Measurements from ENCODE around the gene KLHL25.
A peak's percentile ranks its signal among the peaks of the same experiment; 100 is the strongest.

Gene KLHL25

DNA sequence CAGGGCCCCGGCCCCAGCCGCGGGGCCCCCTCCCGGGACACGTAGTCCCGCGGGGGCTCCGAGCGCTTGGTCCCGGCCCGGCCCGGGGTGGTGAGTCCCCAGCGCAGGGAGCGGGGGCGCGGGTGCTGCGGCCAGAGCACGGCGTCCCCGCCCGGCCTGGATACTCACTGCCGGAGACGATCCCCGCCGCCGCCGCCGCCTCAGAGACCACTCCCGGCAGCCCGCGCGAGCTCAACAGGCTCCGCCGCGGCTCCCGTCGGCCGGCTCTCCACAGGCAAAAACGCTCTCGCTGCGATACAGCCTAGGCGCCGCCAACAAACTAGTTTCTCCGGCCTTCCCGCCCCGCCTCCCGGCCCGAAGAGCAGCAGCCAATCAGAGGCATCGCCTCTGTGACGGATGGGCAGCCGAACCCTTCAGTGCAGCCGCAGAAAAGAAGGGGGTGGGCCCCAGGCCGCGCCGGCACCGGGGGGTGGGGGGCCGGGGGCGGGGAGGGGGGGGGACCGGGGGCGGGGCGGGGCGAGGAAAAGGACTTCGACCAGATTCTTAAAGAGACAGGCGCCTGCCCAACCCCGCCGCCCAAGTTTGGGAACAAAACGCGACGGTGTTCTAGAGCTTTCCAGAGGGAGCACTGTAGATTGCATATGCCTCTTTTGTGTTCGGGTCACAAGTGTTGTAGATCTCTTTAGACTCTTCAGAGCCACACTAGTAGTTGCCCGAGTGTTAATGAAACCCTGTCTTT is at the start of gene KLHL25:
Gene KLHL25, minus strand, starts transcription at position 328 of the 739 bp plus-strand sequence. CDS start 25,115 bp downstream, outside the sequence.
- H3K9ac ChIP-seq (ENCODE audit: low read length in 2 of 2), result peak within 1 kb of the TSS; percentile 77 to 78
- H3K9me3 ChIP-seq (ENCODE audit: control insufficient read depth in 2 of 2, low read length in 2 of 2), result no peaks in the 10 kb centered on the region
- peak within 1 kb of the TSS; percentile 86 to 87 for H3K4me3 ChIP-seq (ENCODE audit: low read length in 2 of 2)
- peaks cover 7% of the 10 kb centered on the region for H3K4me1 ChIP-seq (ENCODE audit: control insufficient read depth, insufficient read depth, low read length)
- no peaks in the 10 kb centered on the region for H3K27me3 ChIP-seq (ENCODE audit: control insufficient read depth in 1 of 2, insufficient read depth in 2 of 2, low read length in 2 of 2)
- no peaks in the 10 kb centered on the region for H3K36me3 ChIP-seq (ENCODE audit: control insufficient read depth in 2 of 2, insufficient read depth in 2 of 2, low read length in 2 of 2)
- H3K27ac ChIP-seq (ENCODE audit: low read length), result peak within 1 kb of the TSS; percentile 78

DNA sequence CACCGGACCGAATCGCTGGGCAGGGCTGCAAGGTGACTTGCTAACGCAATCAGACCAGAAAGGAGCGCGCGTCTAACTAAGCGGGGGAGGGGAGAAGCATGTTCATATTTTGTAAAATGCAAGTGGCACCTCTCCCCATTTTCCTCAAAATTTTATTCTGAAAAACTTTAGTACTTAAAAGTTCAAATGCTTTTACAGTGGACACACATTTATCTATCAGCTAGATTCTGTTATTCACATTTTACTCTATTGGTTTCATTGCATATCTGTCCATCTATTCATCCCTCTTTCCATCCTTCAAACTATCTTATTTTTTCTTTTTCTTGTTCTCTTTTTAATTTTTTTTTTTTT is 46.1 kb upstream of the KLHL25 start:
- Histone ChIP-seq H3K9me3 (ENCODE audit: control insufficient read depth in 2 of 2, low read length in 2 of 2) (no peaks in the 10 kb centered on the region), H3K4me3 (ENCODE audit: low read length in 2 of 2) (peak overlapping the region; percentile 35 to 73), H3K27me3 (ENCODE audit: control insufficient read depth in 1 of 2, insufficient read depth in 2 of 2, low read length in 2 of 2) (peaks cover 0 to 9% of the 10 kb centered on the region in 2 donors), H3K9ac (ENCODE audit: low read length in 2 of 2) (no peak overlapping the region), H3K27ac (ENCODE audit: low read length) (no peak overlapping the region), H3K36me3 (ENCODE audit: control insufficient read depth in 2 of 2, insufficient read depth in 2 of 2, low read length in 2 of 2) (no peaks in the 10 kb centered on the region), H3K4me1 (ENCODE audit: control insufficient read depth, insufficient read depth, low read length) (peaks cover 9% of the 10 kb centered on the region)

DNA sequence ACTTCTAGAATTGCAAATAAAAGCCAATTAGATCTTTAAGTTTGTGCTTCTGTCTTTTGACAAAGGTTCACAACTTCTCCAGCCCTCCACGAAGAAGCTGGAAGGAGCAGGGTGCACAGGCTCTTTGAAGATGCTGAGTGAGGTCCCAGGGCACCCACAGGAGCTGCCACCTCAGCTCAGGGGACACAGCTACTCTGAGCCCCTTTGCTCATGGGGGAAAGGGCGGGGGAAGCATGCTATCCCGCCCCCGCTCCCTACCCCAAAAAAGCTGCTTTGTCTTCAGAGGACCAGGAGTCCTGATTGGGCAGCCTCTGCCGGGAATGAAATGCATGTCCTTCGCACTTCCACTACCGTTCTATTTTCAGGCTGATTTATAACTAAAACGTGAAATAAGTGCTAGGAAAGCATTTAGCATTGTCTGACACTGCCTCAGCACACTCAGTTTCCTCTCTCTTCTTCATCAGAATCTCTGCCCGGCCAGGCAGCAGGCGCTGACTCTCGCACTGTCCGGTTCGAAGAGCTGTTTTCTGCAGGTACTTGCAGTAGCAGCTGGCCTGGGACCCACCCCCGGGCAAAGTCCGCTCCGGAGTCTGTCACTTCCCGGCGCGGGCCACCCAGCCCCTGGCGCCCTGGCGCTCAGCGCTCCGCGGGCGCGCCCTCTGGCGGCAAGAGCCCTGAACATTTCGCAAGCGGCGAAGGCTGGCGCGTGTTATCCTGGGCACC is 45.5 kb upstream of the KLHL25 start:
- H3K27me3 ChIP-seq (ENCODE audit: control insufficient read depth in 1 of 2, insufficient read depth in 2 of 2, low read length in 2 of 2), result peaks cover 0 to 9% of the 10 kb centered on the region in 2 donors
- H3K9ac ChIP-seq (ENCODE audit: low read length in 2 of 2), result no peak overlapping the region
- H3K4me1 ChIP-seq (ENCODE audit: control insufficient read depth, insufficient read depth, low read length), result peaks cover 9% of the 10 kb centered on the region
- no peaks in the 10 kb centered on the region for H3K36me3 ChIP-seq (ENCODE audit: control insufficient read depth in 2 of 2, insufficient read depth in 2 of 2, low read length in 2 of 2)
- H3K4me3 ChIP-seq (ENCODE audit: low read length in 2 of 2), result peak overlapping the region; percentile 35 to 73
- no peak overlapping the region for H3K27ac ChIP-seq (ENCODE audit: low read length)
- H3K9me3 ChIP-seq (ENCODE audit: control insufficient read depth in 2 of 2, low read length in 2 of 2), result no peaks in the 10 kb centered on the region

GRCh38 chr15:85839643-85840042 is 44.9 kb upstream of the KLHL25 start:
- H3K4me3 ChIP-seq (ENCODE audit: low read length in 2 of 2), result no peak overlapping the region
- H3K9me3 ChIP-seq (ENCODE audit: control insufficient read depth in 2 of 2, low read length in 2 of 2), result no peaks in the 10 kb centered on the region
- no peak overlapping the region for H3K27ac ChIP-seq (ENCODE audit: low read length)
- peaks cover 9% of the 10 kb centered on the region for H3K4me1 ChIP-seq (ENCODE audit: control insufficient read depth, insufficient read depth, low read length)
- peaks cover 0 to 9% of the 10 kb centered on the region in 2 donors for H3K27me3 ChIP-seq (ENCODE audit: control insufficient read depth in 1 of 2, insufficient read depth in 2 of 2, low read length in 2 of 2)
- H3K9ac ChIP-seq (ENCODE audit: low read length in 2 of 2), result no peak overlapping the region
- no peaks in the 10 kb centered on the region for H3K36me3 ChIP-seq (ENCODE audit: control insufficient read depth in 2 of 2, insufficient read depth in 2 of 2, low read length in 2 of 2)

- Histone ChIP-seq H3K27me3 (ENCODE audit: control insufficient read depth in 1 of 2, insufficient read depth in 2 of 2, low read length in 2 of 2) (peaks cover 0 to 9% of the 10 kb centered on the region in 2 donors), H3K27ac (ENCODE audit: low read length) (no peak overlapping the region), H3K4me1 (ENCODE audit: control insufficient read depth, insufficient read depth, low read length) (peaks cover 9% of the 10 kb centered on the region), H3K36me3 (ENCODE audit: control insufficient read depth in 2 of 2, insufficient read depth in 2 of 2, low read length in 2 of 2) (no peaks in the 10 kb centered on the region), H3K9me3 (ENCODE audit: control insufficient read depth in 2 of 2, low read length in 2 of 2) (no peaks in the 10 kb centered on the region), H3K4me3 (ENCODE audit: low read length in 2 of 2) (no peak overlapping the region), H3K9ac (ENCODE audit: low read length in 2 of 2) (no peak overlapping the region)
These were observed 43.9 kb upstream of the KLHL25 start for GRCh38 chr15:85838655-85839054.

DNA sequence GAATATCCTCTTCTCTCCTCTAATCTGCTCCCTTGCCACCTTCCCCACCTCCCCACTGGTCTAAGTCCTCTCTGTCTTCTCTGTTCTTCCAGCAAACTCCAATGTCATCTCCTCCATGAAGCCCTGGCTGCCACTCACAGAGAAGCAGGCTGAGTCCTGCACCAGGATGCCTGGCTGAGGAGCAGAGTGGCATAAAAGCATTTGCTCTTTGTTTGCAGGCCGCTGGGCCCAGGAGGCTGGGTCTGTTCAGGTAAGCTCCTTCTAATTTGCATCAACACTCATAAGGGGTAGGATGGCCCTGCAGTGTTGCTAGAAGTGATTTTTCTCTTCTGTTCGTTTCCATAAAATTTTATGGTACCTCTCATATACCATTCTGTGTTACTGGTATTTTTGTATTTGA is 43.2 kb upstream of the KLHL25 start:
- Histone ChIP-seq H3K9ac (ENCODE audit: low read length in 2 of 2) (no peak overlapping the region), H3K27ac (ENCODE audit: low read length) (no peak overlapping the region)

DNA sequence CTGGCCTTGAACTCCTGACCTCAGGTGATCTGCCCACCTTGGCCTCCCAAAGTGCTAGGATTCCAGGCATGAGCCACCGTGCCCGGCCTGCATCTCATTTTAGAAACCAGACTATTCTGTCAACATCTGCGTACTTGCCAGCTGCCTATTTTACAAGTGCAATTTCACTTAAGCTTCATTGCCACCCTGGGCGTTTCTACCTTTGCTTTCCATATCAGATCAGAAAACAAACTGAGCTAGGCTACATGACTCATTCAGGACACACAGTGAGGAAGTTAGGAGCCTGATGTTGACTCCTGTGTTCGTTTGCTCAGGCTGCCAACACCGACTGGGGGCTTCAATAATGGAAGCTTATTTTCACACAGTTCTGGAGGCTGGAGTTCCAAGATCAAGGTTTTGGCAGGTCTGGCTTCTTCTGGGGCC is 42.3 kb upstream of the KLHL25 start:
- no peaks in the 10 kb centered on the region for H3K36me3 ChIP-seq (ENCODE audit: control insufficient read depth in 2 of 2, insufficient read depth in 2 of 2, low read length in 2 of 2)
- H3K27me3 ChIP-seq (ENCODE audit: control insufficient read depth in 1 of 2, insufficient read depth in 2 of 2, low read length in 2 of 2), result no peaks in the 10 kb centered on the region
- H3K9ac ChIP-seq (ENCODE audit: low read length in 2 of 2), result no peak overlapping the region
- no peak overlapping the region for H3K27ac ChIP-seq (ENCODE audit: low read length)
- no peaks in the 10 kb centered on the region for H3K9me3 ChIP-seq (ENCODE audit: control insufficient read depth in 2 of 2, low read length in 2 of 2)
- H3K4me3 ChIP-seq (ENCODE audit: low read length in 2 of 2), result no peak overlapping the region
- peaks cover 9% of the 10 kb centered on the region for H3K4me1 ChIP-seq (ENCODE audit: control insufficient read depth, insufficient read depth, low read length)

More for the DNA sequence above, 43.2 kb upstream of the KLHL25 start:
- no peak overlapping the region for H3K4me3 ChIP-seq (ENCODE audit: low read length in 2 of 2)
- peaks cover 9% of the 10 kb centered on the region for H3K4me1 ChIP-seq (ENCODE audit: control insufficient read depth, insufficient read depth, low read length)
- no peaks in the 10 kb centered on the region for H3K36me3 ChIP-seq (ENCODE audit: control insufficient read depth in 2 of 2, insufficient read depth in 2 of 2, low read length in 2 of 2)
- H3K9me3 ChIP-seq (ENCODE audit: control insufficient read depth in 2 of 2, low read length in 2 of 2), result no peaks in the 10 kb centered on the region
- peaks cover 0 to 1% of the 10 kb centered on the region in 2 donors for H3K27me3 ChIP-seq (ENCODE audit: control insufficient read depth in 1 of 2, insufficient read depth in 2 of 2, low read length in 2 of 2)

DNA sequence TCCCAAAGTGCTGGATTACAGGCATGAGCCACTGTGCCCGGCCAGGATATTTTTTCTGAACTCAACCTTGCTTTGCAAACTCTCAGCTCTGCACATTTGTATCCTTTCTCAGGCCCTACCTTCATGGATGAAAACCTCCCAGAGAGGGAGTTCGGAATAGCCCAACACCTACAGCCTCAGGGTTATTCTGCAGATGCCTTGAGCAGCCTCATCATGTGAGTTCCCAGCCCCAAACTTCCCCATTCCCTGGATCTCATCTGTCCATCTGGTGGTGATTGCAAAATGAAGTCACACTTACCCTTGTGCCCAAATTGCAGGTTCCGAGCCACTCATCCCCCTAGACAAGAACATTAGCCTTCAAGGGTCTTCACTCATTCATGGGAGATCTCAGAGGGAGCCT is 39.9 kb upstream of the KLHL25 start:
- no peaks in the 10 kb centered on the region for H3K4me1 ChIP-seq (ENCODE audit: control insufficient read depth, insufficient read depth, low read length)
- no peak overlapping the region for H3K27ac ChIP-seq (ENCODE audit: low read length)
- no peak overlapping the region for H3K4me3 ChIP-seq (ENCODE audit: low read length in 2 of 2)
- H3K36me3 ChIP-seq (ENCODE audit: control insufficient read depth in 2 of 2, insufficient read depth in 2 of 2, low read length in 2 of 2), result no peaks in the 10 kb centered on the region
- no peaks in the 10 kb centered on the region for H3K27me3 ChIP-seq (ENCODE audit: control insufficient read depth in 1 of 2, insufficient read depth in 2 of 2, low read length in 2 of 2)
- no peak overlapping the region for H3K9ac ChIP-seq (ENCODE audit: low read length in 2 of 2)
- H3K9me3 ChIP-seq (ENCODE audit: control insufficient read depth in 2 of 2, low read length in 2 of 2), result no peaks in the 10 kb centered on the region

DNA sequence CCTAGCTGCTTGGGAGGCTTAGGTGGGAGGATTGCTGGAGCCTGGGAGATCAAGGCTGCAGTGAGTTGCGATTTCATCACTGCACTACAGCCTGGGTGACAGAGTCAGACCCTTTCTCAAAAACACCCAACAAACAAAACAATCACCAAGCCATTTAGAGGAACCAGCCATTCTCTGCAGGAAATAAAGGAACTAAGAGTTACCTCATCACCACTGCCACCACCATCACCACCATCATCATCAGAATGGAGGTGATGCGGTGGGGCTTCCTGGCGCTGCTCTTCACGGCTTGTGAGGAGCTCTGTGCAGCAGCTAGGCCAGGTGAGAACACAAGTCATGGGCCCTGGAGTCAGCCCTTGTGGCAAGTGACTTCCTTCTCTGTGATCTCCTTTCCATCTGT is 37.7 kb upstream of the KLHL25 start:
- H3K9me3 ChIP-seq (ENCODE audit: control insufficient read depth in 2 of 2, low read length in 2 of 2), result no peaks in the 10 kb centered on the region
- H3K9ac ChIP-seq (ENCODE audit: low read length in 2 of 2), result no peak overlapping the region
- no peak overlapping the region for H3K27ac ChIP-seq (ENCODE audit: low read length)
- H3K27me3 ChIP-seq (ENCODE audit: control insufficient read depth in 1 of 2, insufficient read depth in 2 of 2, low read length in 2 of 2), result no peaks in the 10 kb centered on the region
- H3K4me3 ChIP-seq (ENCODE audit: low read length in 2 of 2), result no peak overlapping the region
- H3K4me1 ChIP-seq (ENCODE audit: control insufficient read depth, insufficient read depth, low read length), result no peaks in the 10 kb centered on the region
- no peaks in the 10 kb centered on the region for H3K36me3 ChIP-seq (ENCODE audit: control insufficient read depth in 2 of 2, insufficient read depth in 2 of 2, low read length in 2 of 2)

DNA sequence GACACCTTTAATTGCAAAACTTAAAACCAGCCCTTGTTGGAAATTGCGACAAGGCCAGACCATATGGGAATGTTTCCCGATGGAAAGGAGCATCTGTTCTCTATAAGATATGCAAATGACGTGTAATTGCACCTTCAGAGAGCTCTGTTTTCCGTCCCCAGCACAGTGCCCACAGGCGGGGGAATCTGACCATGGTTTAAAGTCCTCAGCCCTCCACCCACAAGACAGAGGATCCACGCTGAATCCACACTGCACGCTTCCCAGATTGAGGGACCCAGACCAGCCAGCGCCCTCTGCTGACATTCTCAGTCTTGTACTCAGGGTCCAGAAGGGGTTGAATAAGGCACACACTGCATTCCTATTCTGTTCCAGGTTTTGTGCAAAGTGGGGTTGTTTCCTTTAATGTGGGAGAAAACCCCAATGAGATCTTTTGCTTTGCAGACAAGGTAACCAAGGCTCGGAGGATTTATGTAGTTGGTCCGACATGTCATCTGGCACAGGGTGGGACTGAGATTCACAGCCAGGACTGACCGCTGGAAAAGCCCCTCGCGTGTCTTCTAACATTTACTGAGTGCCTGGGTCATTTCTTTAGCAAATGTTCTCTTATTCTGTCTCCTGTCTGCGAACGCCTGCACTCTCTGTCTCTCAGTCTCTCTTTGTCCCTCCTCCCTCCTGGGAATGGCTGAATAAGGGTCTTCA is 36.8 kb upstream of the KLHL25 start:
- Histone ChIP-seq H3K36me3 (ENCODE audit: control insufficient read depth in 2 of 2, insufficient read depth in 2 of 2, low read length in 2 of 2) (no peaks in the 10 kb centered on the region), H3K9ac (ENCODE audit: low read length in 2 of 2) (no peak overlapping the region)

More for the DNA sequence above, 36.8 kb upstream of the KLHL25 start:
- Histone ChIP-seq H3K4me1 (ENCODE audit: control insufficient read depth, insufficient read depth, low read length) (no peaks in the 10 kb centered on the region), H3K27ac (ENCODE audit: low read length) (no peak overlapping the region), H3K27me3 (ENCODE audit: control insufficient read depth in 1 of 2, insufficient read depth in 2 of 2, low read length in 2 of 2) (no peaks in the 10 kb centered on the region), H3K9me3 (ENCODE audit: control insufficient read depth in 2 of 2, low read length in 2 of 2) (no peaks in the 10 kb centered on the region), H3K4me3 (ENCODE audit: low read length in 2 of 2) (no peak overlapping the region)

Measured in stomach smooth muscle (tissue), 2 donors.